Neural progenitor cell (in vitro differentiated cells): ENCODE measurements around the gene UBQLN3. TPM values are rescaled to one million over a fixed set of nuclear protein-coding genes. Genes with fewer than 3 reads are reported as not detected.
A peak's percentile ranks its signal among the peaks of the same experiment; 100 is the strongest.

ENCODE experiments used
- DNase-seq: peaks from one replicate; pipeline ENCODE4 v3.0.0-alpha.2; 2016; ENCODE audit warnings: low spot score
- H2AFZ ChIP-seq: fragments of 200-600 bp; sonication (generic); replicated peaks from 2 replicates; pipeline ENCODE4 v1.6.1; 2016; ENCODE audit warnings: antibody characterized with exemption
- H3F3A ChIP-seq: fragments of 200-600 bp; sonication (generic); 2 replicates; pipeline ENCODE4 v1.6.1; 2016; ENCODE audit warnings: antibody characterized with exemption, low read depth
- H3K27ac ChIP-seq: fragments of 200-600 bp; sonication (generic); 2 replicates; pipeline ENCODE4 v1.5.1; 2016; ENCODE audit warnings: mild to moderate bottlenecking
- H3K27me3 ChIP-seq: fragments of 200-600 bp; sonication (generic); 2 replicates; pipeline ENCODE4 v1.6.1; 2016; ENCODE audit warnings: mild to moderate bottlenecking, moderate library complexity
- H3K36me3 ChIP-seq: fragments of 200-600 bp; sonication (generic); 2 replicates; pipeline ENCODE4 v1.5.1; 2016
- H3K4me1 ChIP-seq: fragments of 200-600 bp; sonication (generic); 2 replicates; pipeline ENCODE4 v1.6.1; 2016; ENCODE audit warnings: mixed run types
- H3K4me2 ChIP-seq: fragments of 200-600 bp; sonication (generic); 2 replicates; pipeline ENCODE4 v1.6.1; 2016
- H3K4me3 ChIP-seq: fragments of 200-600 bp; sonication (generic); 2 replicates; pipeline ENCODE4 v1.5.1; 2016
- H3K79me2 ChIP-seq: fragments of 200-600 bp; sonication (generic); 2 replicates; pipeline ENCODE4 v1.6.1; 2016; ENCODE audit warnings: low read depth
- H3K9ac ChIP-seq: fragments of 200-600 bp; sonication (generic); 2 replicates; pipeline ENCODE4 v1.6.1; 2016
- H3K9me3 ChIP-seq: fragments of 200-600 bp; sonication (generic); 2 replicates; pipeline ENCODE4 v1.5.1; 2016; ENCODE audit warnings: low read depth
- H4K20me1 ChIP-seq: fragments of 200-600 bp; sonication (generic); 2 replicates; pipeline ENCODE4 v1.6.1; 2016; ENCODE audit warnings: low read depth
- H3K27ac Mint-ChIP-seq: 3 replicates; pipeline ENCODE4 v1.8.0; 2021; ENCODE audit warnings: mixed read lengths
- H3K27me3 Mint-ChIP-seq: 2 replicates; pipeline ENCODE4 v1.8.0; 2022; ENCODE audit warnings: low read depth, mild to moderate bottlenecking, inconsistent platforms, moderate library complexity, mixed read lengths; ENCODE audit not compliant: insufficient read depth
- H3K36me3 Mint-ChIP-seq: 3 replicates; pipeline ENCODE4 v1.8.0; 2021; ENCODE audit warnings: mixed read lengths
- H3K4me1 Mint-ChIP-seq: 3 replicates; pipeline ENCODE4 v1.8.0; 2021; ENCODE audit warnings: mixed read lengths
- H3K4me3 Mint-ChIP-seq: 3 replicates; pipeline ENCODE4 v1.8.0; 2021; ENCODE audit warnings: mild to moderate bottlenecking, moderate library complexity, mixed read lengths
- H3K9me3 Mint-ChIP-seq: 3 replicates; pipeline ENCODE4 v1.8.0; 2020; ENCODE audit warnings: mixed read lengths
- CTCF ChIP-seq: fragments of 200-600 bp; sonication (generic); IDR thresholded peaks from 2 replicates; pipeline ENCODE4 v1.5.1; 2017; ENCODE audit warnings: antibody characterized with exemption, mild to moderate bottlenecking
- EZH2 ChIP-seq: fragments of 200-600 bp; sonication (generic); IDR thresholded peaks from 2 replicates; pipeline ENCODE4 v1.6.1; 2017; ENCODE audit warnings: antibody characterized with exemption, mild to moderate bottlenecking, moderate library complexity
- EZH2phosphoT487 ChIP-seq: fragments of 200-600 bp; sonication (generic); IDR thresholded peaks from 2 replicates; pipeline ENCODE4 v1.6.1; 2017; ENCODE audit warnings: antibody characterized with exemption
- total RNA-seq: library from RNA; depleted of rRNA; stranded (reverse); fragments of >200 nt; gene quantifications from 2 replicates; pipeline ENCODE4 v1.2.3, GENCODE V29; 2015; ENCODE audit warnings: low replicate concordance

Gene UBQLN3
- total RNA-seq, result 0.37 and 0.39 TPM in 2 replicates

GRCh38 chr11:5509803-5510202, at the start of gene UBQLN3:
TSS of gene UBQLN3 (minus strand) at chr11:5509957. CDS start at chr11:5509558, 399 bp downstream.
- H3K9me3 ChIP-seq, result no peaks in the 10 kb centered on the region
- H3K9me3 Mint-ChIP-seq, result no peaks in the 10 kb centered on the region
- peaks cover 5% of the 10 kb centered on the region for H3K27me3 Mint-ChIP-seq
- H3K4me1 ChIP-seq, result no peaks in the 10 kb centered on the region
- H3K4me2 ChIP-seq, result no peak within 1 kb of the TSS
- no peak within 1 kb of the TSS for H3K9ac ChIP-seq
- no peaks in the 10 kb centered on the region for H3K36me3 ChIP-seq
- no peaks in the 10 kb centered on the region for H3F3A ChIP-seq
- no peaks in the 10 kb centered on the region for H3K4me1 Mint-ChIP-seq
- DNase-seq, result no peak
- no peaks in the 10 kb centered on the region for H3K79me2 ChIP-seq
- H3K4me3 ChIP-seq, result no peak within 1 kb of the TSS
- H3K36me3 Mint-ChIP-seq, result no peaks in the 10 kb centered on the region
- no peaks in the 10 kb centered on the region for H4K20me1 ChIP-seq
- no peak within 1 kb of the TSS for H3K27ac ChIP-seq
- no peak within 1 kb of the TSS for H2AFZ ChIP-seq
- TF ChIP-seq EZH2phosphoT487 (no peak), CTCF (no peak), EZH2 (no peak)
- no peaks in the 10 kb centered on the region for H3K27me3 ChIP-seq
- H3K4me3 Mint-ChIP-seq, result no peak within 1 kb of the TSS
- H3K27ac Mint-ChIP-seq, result no peak within 1 kb of the TSS

GRCh38 chr11:5557751-5558150, 48.0 kb upstream of the UBQLN3 start:
- no peaks in the 10 kb centered on the region for H3K9me3 ChIP-seq
- no peak overlapping the region for H3K4me3 ChIP-seq
- no peaks in the 10 kb centered on the region for H3K79me2 ChIP-seq
- H3K9ac ChIP-seq, result no peak overlapping the region
- H3K4me1 ChIP-seq, result no peaks in the 10 kb centered on the region
- H3K4me3 Mint-ChIP-seq, result no peak overlapping the region
- no peaks in the 10 kb centered on the region for H3K27me3 ChIP-seq
- H2AFZ ChIP-seq, result no peak overlapping the region
- DNase-seq, result no peak
- no peaks in the 10 kb centered on the region for H3F3A ChIP-seq
- H3K4me2 ChIP-seq, result no peak overlapping the region
- H3K27ac ChIP-seq, result no peak overlapping the region
- no peaks in the 10 kb centered on the region for H3K36me3 Mint-ChIP-seq
- H3K27ac Mint-ChIP-seq, result no peak overlapping the region
- no peaks in the 10 kb centered on the region for H3K27me3 Mint-ChIP-seq
- no peaks in the 10 kb centered on the region for H3K36me3 ChIP-seq
- no peaks in the 10 kb centered on the region for H3K9me3 Mint-ChIP-seq
- no peak for TF ChIP-seq EZH2
- peaks cover 3% of the 10 kb centered on the region for H3K4me1 Mint-ChIP-seq
- no peaks in the 10 kb centered on the region for H4K20me1 ChIP-seq

GRCh38 chr11:5556596-5557188, 46.9 kb upstream of the UBQLN3 start:
- no peaks in the 10 kb centered on the region for H4K20me1 ChIP-seq
- no peaks in the 10 kb centered on the region for H3K27me3 ChIP-seq
- DNase-seq, result no peak
- Mint-ChIP-seq H3K4me1 (peaks cover 1% of the 10 kb centered on the region), H3K4me3 (no peak overlapping the region), H3K36me3 (no peaks in the 10 kb centered on the region), H3K9me3 (no peaks in the 10 kb centered on the region), H3K27ac (no peak overlapping the region), H3K27me3 (no peaks in the 10 kb centered on the region)
- H3K27ac ChIP-seq, result no peak overlapping the region
- H3K4me2 ChIP-seq, result no peak overlapping the region
- H3F3A ChIP-seq, result no peaks in the 10 kb centered on the region
- H3K36me3 ChIP-seq, result no peaks in the 10 kb centered on the region
- H3K9me3 ChIP-seq, result no peaks in the 10 kb centered on the region
- H3K4me3 ChIP-seq, result no peak overlapping the region
- no peak for TF ChIP-seq EZH2
- TF ChIP-seq CTCF, result no peak
- TF ChIP-seq EZH2phosphoT487, result no peak
- no peak overlapping the region for H3K9ac ChIP-seq
- no peaks in the 10 kb centered on the region for H3K79me2 ChIP-seq
- no peak overlapping the region for H2AFZ ChIP-seq
- H3K4me1 ChIP-seq, result no peaks in the 10 kb centered on the region

- Mint-ChIP-seq H3K9me3 (no peaks in the 10 kb centered on the region), H3K27me3 (no peaks in the 10 kb centered on the region), H3K36me3 (no peaks in the 10 kb centered on the region), H3K27ac (no peak overlapping the region), H3K4me3 (no peak overlapping the region), H3K4me1 (no peaks in the 10 kb centered on the region)
- H2AFZ ChIP-seq, result no peak overlapping the region
- no peak overlapping the region for H3K4me3 ChIP-seq
- no peak for DNase-seq
- H3K27ac ChIP-seq, result no peak overlapping the region
- H3F3A ChIP-seq, result no peaks in the 10 kb centered on the region
- no peaks in the 10 kb centered on the region for H3K9me3 ChIP-seq
- H3K4me2 ChIP-seq, result no peak overlapping the region
- H3K9ac ChIP-seq, result no peak overlapping the region
- H3K4me1 ChIP-seq, result no peaks in the 10 kb centered on the region
- no peaks in the 10 kb centered on the region for H4K20me1 ChIP-seq
- no peaks in the 10 kb centered on the region for H3K79me2 ChIP-seq
- H3K27me3 ChIP-seq, result no peaks in the 10 kb centered on the region
- no peaks in the 10 kb centered on the region for H3K36me3 ChIP-seq
- TF ChIP-seq EZH2phosphoT487 (no peak), EZH2 (no peak), CTCF (peak; percentile 33)
These were observed 43.6 kb upstream of the UBQLN3 start for GRCh38 chr11:5553343-5553742.
